ENCODE results near the gene GDPD2. TPM values are rescaled to one million over a fixed set of nuclear protein-coding genes. Genes with fewer than 3 reads are reported as not detected.

Gene GDPD2
- total and polyA plus RNA-seq, 2 of the 13 experiments (the other 11 are each of a cell fraction or from before 2014, with no cell fraction given), result 0.04 to 0.08 TPM

- TF ChIP-seq ZBTB38 (CRISPR knock-in tag; IDR thresholded peaks at IDR 0.05) (no peak), HMGXB4 (CRISPR knock-in tag; IDR thresholded peaks at IDR 0.05; ENCODE audit: borderline replicate concordance in 1 of 2, low read depth in 1 of 2) (no peak), MED1 (CRISPR knock-in tag; IDR thresholded peaks at IDR 0.05) (no peak), BORCS8-MEF2B (CRISPR knock-in tag; IDR thresholded peaks at IDR 0.05) (no peak), PAWR (CRISPR knock-in tag; IDR thresholded peaks at IDR 0.05; ENCODE audit: borderline replicate concordance) (no peak), THYN1 (CRISPR knock-in tag; IDR thresholded peaks at IDR 0.05; ENCODE audit: borderline replicate concordance, low read depth) (no peak), ZNF660 (CRISPR knock-in tag; IDR thresholded peaks at IDR 0.05; ENCODE audit: borderline replicate concordance, low read depth) (no peak), HCFC1 (IDR thresholded peaks at IDR 0.05; ENCODE audit: low read depth, low read length) (no peak), ZNF281 (CRISPR knock-in tag; IDR thresholded peaks at IDR 0.05; ENCODE audit: borderline replicate concordance) (no peak), CREM (IDR thresholded peaks at IDR 0.05) (no peak), CREM (CRISPR knock-in tag; IDR thresholded peaks at IDR 0.05) (no peak), ZNF160 (CRISPR knock-in tag; IDR thresholded peaks at IDR 0.05) (no peak)
Observed at GRCh38 chrX:70402721-70403120, 20.4 kb upstream of the GDPD2 start (continued).

Measured in HepG2 (cell line).